SK-N-SH treated with all-trans-retinoic acid at 6 μM for 48 hours (cell line): ENCODE results near the gene ADAM30.

Experiments used
- ATAC-seq: fragments of 200-7000 bp; cut with Tn5 transposase; 3 replicates; pipeline ENCODE4 v1.9.1; 2020; ENCODE audit warnings: mild to moderate bottlenecking, moderate library complexity
- ARNTL ChIP-seq: fragments of 450-650 bp; formaldehyde crosslinking; IDR thresholded peaks from 2 replicates; pipeline ENCODE4 v1.5.0; 2020; ENCODE audit warnings: low read depth, mild to moderate bottlenecking, moderate library complexity, borderline replicate concordance
- CSDC2 ChIP-seq: fragments of 250-450 bp; sonication (Bioruptor Pico); IDR thresholded peaks from 2 replicates; pipeline ENCODE4 v1.5.0; 2020; ENCODE audit warnings: mild to moderate bottlenecking, moderate library complexity
- ESRRG ChIP-seq: fragments of 250-450 bp; sonication (Bioruptor Pico); IDR thresholded peaks from 2 replicates; pipeline ENCODE4 v1.6.1; 2021; ENCODE audit warnings: mild to moderate bottlenecking
- GLIS3 ChIP-seq: fragments of 250-450 bp; sonication (Bioruptor Pico); IDR thresholded peaks from 2 replicates; pipeline ENCODE4 v1.5.0; 2020; ENCODE audit warnings: mild to moderate bottlenecking, moderate library complexity
- ISL1 ChIP-seq: fragments of 250-450 bp; sonication (Bioruptor Pico); IDR thresholded peaks from 2 replicates; pipeline ENCODE4 v2.1.2; 2022; ENCODE audit warnings: mild to moderate bottlenecking, moderate library complexity
- OSR1 ChIP-seq: fragments of 250-450 bp; sonication (Bioruptor Pico); IDR thresholded peaks from 2 replicates; pipeline ENCODE4 v1.8.0; 2022; ENCODE audit warnings: moderate library complexity, mild to moderate bottlenecking, inconsistent platforms
- PPARA ChIP-seq: fragments of 250-450 bp; sonication (Bioruptor Pico); IDR thresholded peaks from 2 replicates; pipeline ENCODE4 v1.5.0; 2020; ENCODE audit warnings: mild to moderate bottlenecking, borderline replicate concordance
- RARB ChIP-seq: fragments of 250-450 bp; sonication (Bioruptor Pico); IDR thresholded peaks from 2 replicates; pipeline ENCODE4 v1.8.0; 2021; ENCODE audit warnings: mild to moderate bottlenecking, moderate library complexity
- SNAI2 ChIP-seq: fragments of 250-450 bp; sonication (Bioruptor Pico); IDR thresholded peaks from 2 replicates; pipeline ENCODE4 v1.5.0; 2020; ENCODE audit warnings: mild to moderate bottlenecking, moderate library complexity
- TOX ChIP-seq: fragments of 250-450 bp; sonication (Bioruptor Pico); IDR thresholded peaks from 2 replicates; pipeline ENCODE4 v1.8.0; 2021; ENCODE audit warnings: mild to moderate bottlenecking, moderate library complexity, borderline replicate concordance
- ZC3H10 ChIP-seq: fragments of 250-450 bp; sonication (Bioruptor Pico); IDR thresholded peaks from 2 replicates; pipeline ENCODE4 v1.5.1; 2021; ENCODE audit warnings: mild to moderate bottlenecking, moderate library complexity
- ZFP3 ChIP-seq: fragments of 250-450 bp; sonication (Bioruptor Pico); IDR thresholded peaks from 2 replicates; pipeline ENCODE4 v1.5.0; 2020; ENCODE audit warnings: mild to moderate bottlenecking, moderate library complexity
- ZFP30 ChIP-seq: fragments of 450-650 bp; formaldehyde crosslinking; IDR thresholded peaks from 2 replicates; pipeline ENCODE4 v1.5.0; 2022; ENCODE audit warnings: mild to moderate bottlenecking, moderate library complexity
- ZNF70 ChIP-seq: fragments of 450-650 bp; formaldehyde crosslinking; IDR thresholded peaks from 2 replicates; pipeline ENCODE4 v1.5.0; 2020; ENCODE audit warnings: mild to moderate bottlenecking, moderate library complexity
- ZNF8 ChIP-seq: fragments of 450-650 bp; formaldehyde crosslinking; IDR thresholded peaks from 2 replicates; pipeline ENCODE4 v1.5.0; 2020; ENCODE audit warnings: mild to moderate bottlenecking, moderate library complexity
- TF ChIP-seq, protein P1 (sequence below): fragments of 250-450 bp; sonication (Bioruptor Pico); IDR thresholded peaks from 2 replicates; pipeline ENCODE4 v1.8.0; 2020; ENCODE audit warnings: mild to moderate bottlenecking, moderate library complexity, borderline replicate concordance
- TF ChIP-seq, protein P2 (sequence below): fragments of 250-450 bp; sonication (Bioruptor Pico); IDR thresholded peaks from 2 replicates; pipeline ENCODE4 v1.8.0; 2021; ENCODE audit warnings: low read depth, mild to moderate bottlenecking, moderate library complexity, borderline replicate concordance
- TF ChIP-seq, protein P3 (sequence below): fragments of 250-450 bp; sonication (Bioruptor Pico); IDR thresholded peaks from 2 replicates; pipeline ENCODE4 v1.5.1; 2021; ENCODE audit warnings: mild to moderate bottlenecking, moderate library complexity
- TF ChIP-seq, protein P4 (sequence below): fragments of 250-450 bp; sonication (Bioruptor Pico); IDR thresholded peaks from 2 replicates; pipeline ENCODE4 v1.5.0; 2020; ENCODE audit warnings: mild to moderate bottlenecking, moderate library complexity
- TF ChIP-seq, protein P5 (sequence below): fragments of 250-450 bp; sonication (Bioruptor Pico); IDR thresholded peaks from 2 replicates; pipeline ENCODE4 v1.5.1; 2020; ENCODE audit warnings: low read depth, mild to moderate bottlenecking, moderate library complexity

The ADAM30 gene

DNA sequence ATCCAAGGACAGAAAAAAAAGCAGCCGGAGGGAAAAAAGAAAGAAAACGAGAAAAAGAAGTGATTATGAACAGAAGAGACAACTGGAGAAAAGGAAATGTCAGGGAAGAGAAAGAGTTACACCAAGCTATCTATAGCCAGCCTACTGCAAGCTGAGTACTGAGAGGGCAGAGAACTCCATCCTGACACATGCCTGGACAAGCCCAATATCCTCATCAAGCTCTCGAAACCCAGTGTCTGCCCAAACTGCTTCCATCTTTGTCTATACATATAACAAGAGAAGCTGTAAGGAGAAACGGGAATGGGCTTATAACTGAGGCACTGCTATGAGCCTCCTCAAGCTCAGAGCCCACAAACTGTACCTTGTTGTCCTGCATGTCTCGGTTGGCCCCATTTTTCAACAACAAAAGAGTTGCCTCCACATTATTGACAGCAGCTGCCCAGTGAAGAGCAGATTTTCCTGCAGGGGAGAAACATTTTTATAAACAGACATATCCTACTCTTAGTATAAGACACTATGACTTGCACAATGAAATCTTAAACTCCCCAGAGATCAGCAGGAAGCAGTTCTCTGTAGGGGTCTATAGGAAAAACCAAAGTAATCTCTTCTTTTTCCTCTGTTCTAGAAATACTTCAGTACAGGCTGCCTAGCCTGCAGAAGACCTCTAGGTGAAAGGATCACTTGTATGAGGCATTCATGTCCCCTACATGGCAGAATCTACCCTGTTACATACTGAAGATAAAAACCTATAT is 21.2 kb upstream of the ADAM30 start:
- ATAC-seq: no peak

DNA sequence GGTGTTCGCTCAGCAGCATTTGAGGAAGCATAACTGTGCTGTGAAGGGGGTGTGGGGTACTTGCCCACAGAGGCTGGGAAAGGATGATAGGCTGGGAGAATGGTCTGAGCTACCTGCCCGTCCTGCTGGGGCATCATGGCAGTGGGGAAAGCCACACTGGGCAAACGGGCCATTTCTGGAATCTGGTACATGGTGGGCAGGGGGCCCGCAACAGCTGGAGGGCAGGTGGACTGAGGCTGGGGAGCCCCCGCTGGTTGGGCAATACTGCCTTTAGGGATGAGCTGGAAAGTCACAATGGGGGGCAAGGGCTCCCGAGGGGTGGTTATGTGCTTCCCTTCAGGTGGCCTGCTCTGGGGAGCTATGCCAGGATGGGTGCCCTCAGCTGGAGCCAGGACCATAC is 19.2 kb upstream of the ADAM30 start:
- no peak for ATAC-seq
- TF ChIP-seq PPARA (CRISPR knock-in tag) (no peak), ZC3H10 (CRISPR knock-in tag) (no peak), SNAI2 (CRISPR knock-in tag) (no peak), ZNF8 (CRISPR knock-in tag) (no peak), OSR1 (CRISPR knock-in tag) (no peak), ZFP3 (CRISPR knock-in tag) (no peak), ESRRG (no peak), CSDC2 (CRISPR knock-in tag) (no peak)
- TF ChIP-seq, protein P1, sequence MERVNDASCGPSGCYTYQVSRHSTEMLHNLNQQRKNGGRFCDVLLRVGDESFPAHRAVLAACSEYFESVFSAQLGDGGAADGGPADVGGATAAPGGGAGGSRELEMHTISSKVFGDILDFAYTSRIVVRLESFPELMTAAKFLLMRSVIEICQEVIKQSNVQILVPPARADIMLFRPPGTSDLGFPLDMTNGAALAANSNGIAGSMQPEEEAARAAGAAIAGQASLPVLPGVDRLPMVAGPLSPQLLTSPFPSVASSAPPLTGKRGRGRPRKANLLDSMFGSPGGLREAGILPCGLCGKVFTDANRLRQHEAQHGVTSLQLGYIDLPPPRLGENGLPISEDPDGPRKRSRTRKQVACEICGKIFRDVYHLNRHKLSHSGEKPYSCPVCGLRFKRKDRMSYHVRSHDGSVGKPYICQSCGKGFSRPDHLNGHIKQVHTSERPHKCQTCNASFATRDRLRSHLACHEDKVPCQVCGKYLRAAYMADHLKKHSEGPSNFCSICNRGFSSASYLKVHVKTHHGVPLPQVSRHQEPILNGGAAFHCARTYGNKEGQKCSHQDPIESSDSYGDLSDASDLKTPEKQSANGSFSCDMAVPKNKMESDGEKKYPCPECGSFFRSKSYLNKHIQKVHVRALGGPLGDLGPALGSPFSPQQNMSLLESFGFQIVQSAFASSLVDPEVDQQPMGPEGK (CRISPR knock-in tag): no peak
- TF ChIP-seq, protein P2, sequence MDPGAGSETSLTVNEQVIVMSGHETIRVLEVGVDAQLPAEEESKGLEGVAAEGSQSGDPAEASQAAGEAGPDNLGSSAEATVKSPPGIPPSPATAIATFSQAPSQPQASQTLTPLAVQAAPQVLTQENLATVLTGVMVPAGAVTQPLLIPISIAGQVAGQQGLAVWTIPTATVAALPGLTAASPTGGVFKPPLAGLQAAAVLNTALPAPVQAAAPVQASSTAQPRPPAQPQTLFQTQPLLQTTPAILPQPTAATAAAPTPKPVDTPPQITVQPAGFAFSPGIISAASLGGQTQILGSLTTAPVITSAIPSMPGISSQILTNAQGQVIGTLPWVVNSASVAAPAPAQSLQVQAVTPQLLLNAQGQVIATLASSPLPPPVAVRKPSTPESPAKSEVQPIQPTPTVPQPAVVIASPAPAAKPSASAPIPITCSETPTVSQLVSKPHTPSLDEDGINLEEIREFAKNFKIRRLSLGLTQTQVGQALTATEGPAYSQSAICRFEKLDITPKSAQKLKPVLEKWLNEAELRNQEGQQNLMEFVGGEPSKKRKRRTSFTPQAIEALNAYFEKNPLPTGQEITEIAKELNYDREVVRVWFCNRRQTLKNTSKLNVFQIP (CRISPR knock-in tag): no peak
- TF ChIP-seq, protein P3, sequence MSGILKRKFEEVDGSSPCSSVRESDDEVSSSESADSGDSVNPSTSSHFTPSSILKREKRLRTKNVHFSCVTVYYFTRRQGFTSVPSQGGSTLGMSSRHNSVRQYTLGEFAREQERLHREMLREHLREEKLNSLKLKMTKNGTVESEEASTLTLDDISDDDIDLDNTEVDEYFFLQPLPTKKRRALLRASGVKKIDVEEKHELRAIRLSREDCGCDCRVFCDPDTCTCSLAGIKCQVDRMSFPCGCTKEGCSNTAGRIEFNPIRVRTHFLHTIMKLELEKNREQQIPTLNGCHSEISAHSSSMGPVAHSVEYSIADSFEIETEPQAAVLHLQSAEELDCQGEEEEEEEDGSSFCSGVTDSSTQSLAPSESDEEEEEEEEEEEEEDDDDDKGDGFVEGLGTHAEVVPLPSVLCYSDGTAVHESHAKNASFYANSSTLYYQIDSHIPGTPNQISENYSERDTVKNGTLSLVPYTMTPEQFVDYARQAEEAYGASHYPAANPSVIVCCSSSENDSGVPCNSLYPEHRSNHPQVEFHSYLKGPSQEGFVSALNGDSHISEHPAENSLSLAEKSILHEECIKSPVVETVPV (CRISPR knock-in tag): no peak
- TF ChIP-seq, protein P4, sequence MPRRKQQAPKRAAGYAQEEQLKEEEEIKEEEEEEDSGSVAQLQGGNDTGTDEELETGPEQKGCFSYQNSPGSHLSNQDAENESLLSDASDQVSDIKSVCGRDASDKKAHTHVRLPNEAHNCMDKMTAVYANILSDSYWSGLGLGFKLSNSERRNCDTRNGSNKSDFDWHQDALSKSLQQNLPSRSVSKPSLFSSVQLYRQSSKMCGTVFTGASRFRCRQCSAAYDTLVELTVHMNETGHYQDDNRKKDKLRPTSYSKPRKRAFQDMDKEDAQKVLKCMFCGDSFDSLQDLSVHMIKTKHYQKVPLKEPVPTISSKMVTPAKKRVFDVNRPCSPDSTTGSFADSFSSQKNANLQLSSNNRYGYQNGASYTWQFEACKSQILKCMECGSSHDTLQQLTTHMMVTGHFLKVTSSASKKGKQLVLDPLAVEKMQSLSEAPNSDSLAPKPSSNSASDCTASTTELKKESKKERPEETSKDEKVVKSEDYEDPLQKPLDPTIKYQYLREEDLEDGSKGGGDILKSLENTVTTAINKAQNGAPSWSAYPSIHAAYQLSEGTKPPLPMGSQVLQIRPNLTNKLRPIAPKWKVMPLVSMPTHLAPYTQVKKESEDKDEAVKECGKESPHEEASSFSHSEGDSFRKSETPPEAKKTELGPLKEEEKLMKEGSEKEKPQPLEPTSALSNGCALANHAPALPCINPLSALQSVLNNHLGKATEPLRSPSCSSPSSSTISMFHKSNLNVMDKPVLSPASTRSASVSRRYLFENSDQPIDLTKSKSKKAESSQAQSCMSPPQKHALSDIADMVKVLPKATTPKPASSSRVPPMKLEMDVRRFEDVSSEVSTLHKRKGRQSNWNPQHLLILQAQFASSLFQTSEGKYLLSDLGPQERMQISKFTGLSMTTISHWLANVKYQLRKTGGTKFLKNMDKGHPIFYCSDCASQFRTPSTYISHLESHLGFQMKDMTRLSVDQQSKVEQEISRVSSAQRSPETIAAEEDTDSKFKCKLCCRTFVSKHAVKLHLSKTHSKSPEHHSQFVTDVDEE (CRISPR knock-in tag): no peak

More for the DNA sequence above, 21.2 kb upstream of the ADAM30 start:
- TF ChIP-seq, protein P2 (CRISPR knock-in tag): no peak
- TF ChIP-seq SNAI2 (CRISPR knock-in tag) (no peak), OSR1 (CRISPR knock-in tag) (no peak), ZFP30 (no peak), ARNTL (CRISPR knock-in tag) (no peak)
- TF ChIP-seq, all 23 proteins: peak for 0

DNA sequence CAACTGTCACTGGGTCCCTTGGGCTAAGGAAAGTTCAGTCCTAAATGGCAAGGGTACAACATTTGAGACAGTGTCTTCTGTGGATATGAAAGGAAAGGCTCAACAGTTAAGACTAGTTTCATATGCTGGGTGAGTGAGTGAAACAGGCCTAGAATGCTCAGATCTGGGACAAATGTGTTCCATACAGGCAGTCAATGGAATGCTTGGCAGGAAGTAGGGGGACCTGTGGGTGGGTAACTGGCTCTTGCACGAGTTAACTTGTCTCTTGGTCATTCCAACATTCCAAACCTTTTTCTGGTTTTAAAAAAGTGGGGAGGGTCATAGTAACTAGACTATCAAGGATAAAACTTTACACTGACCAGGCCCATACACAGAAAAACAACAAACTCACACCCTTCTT is 17.8 kb upstream of the ADAM30 start:
- no peak for ATAC-seq
- no peak for TF ChIP-seq ZNF70 (CRISPR knock-in tag)
- TF ChIP-seq ISL1 (CRISPR knock-in tag): no peak
- TF ChIP-seq TOX (CRISPR knock-in tag): no peak
- TF ChIP-seq GLIS3: no peak
- TF ChIP-seq, protein P4 (CRISPR knock-in tag): no peak
- no peak for TF ChIP-seq ZFP30
- TF ChIP-seq, protein P5, sequence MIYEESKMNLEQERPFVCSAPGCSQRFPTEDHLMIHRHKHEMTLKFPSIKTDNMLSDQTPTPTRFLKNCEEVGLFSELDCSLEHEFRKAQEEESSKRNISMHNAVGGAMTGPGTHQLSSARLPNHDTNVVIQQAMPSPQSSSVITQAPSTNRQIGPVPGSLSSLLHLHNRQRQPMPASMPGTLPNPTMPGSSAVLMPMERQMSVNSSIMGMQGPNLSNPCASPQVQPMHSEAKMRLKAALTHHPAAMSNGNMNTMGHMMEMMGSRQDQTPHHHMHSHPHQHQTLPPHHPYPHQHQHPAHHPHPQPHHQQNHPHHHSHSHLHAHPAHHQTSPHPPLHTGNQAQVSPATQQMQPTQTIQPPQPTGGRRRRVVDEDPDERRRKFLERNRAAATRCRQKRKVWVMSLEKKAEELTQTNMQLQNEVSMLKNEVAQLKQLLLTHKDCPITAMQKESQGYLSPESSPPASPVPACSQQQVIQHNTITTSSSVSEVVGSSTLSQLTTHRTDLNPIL: no peak
- no peak for TF ChIP-seq RARB (CRISPR knock-in tag)
- TF ChIP-seq, all 23 proteins: peak for 0
